Lung (tissue), 12 donors: ENCODE results near the gene ZNF628. TPM values are rescaled to one million over a fixed set of nuclear protein-coding genes. Genes with fewer than 3 reads are reported as not detected.
A peak's percentile ranks its signal among the peaks of the same experiment; 100 is the strongest.

Experiments
- ATAC-seq: fragments of 200-7000 bp; cut with Tn5 transposase; one replicate; pipeline ENCODE4 v1.9.1; 2020; ENCODE audit warnings: moderate number of reproducible peaks; ENCODE audit not compliant: insufficient read depth, low FRiP score
- DNase-seq, 3 donors: peaks; one replicate each; pipeline ENCODE4 v3.0.0-alpha.2; 2013 to 2017
- H3K27ac ChIP-seq, 2 donors: one replicate each; pipeline ENCODE4 v1.5.1; 2013; ENCODE audit warnings: mild to moderate bottlenecking in 2 of 2, moderate library complexity in 2 of 2, control low read depth in 1 of 2, inconsistent platforms in 1 of 2, low read depth in 1 of 2, low read length in 1 of 2
- H3K27me3 ChIP-seq, 3 donors: one replicate each; pipeline ENCODE4 v1.5.1; 2013; ENCODE audit warnings: low read length in 2 of 3; ENCODE audit not compliant: control insufficient read depth in 3 of 3, insufficient read depth in 3 of 3
- H3K36me3 ChIP-seq, 4 donors: one replicate each; pipeline ENCODE4 v1.5.1; 2013; ENCODE audit warnings: low read length in 4 of 4, mild to moderate bottlenecking in 1 of 4, moderate library complexity in 1 of 4; ENCODE audit not compliant: control insufficient read depth in 4 of 4, insufficient read depth in 4 of 4
- H3K4me1 ChIP-seq, 5 donors: one replicate each; pipeline ENCODE4 v1.5.1; 2013; ENCODE audit warnings: low read length in 5 of 5, mild to moderate bottlenecking in 2 of 5, moderate library complexity in 1 of 5; ENCODE audit not compliant: control insufficient read depth in 5 of 5, insufficient read depth in 5 of 5
- H3K4me3 ChIP-seq: one replicate; pipeline ENCODE4 v1.5.1; 2013; ENCODE audit warnings: mild to moderate bottlenecking, control low read depth, moderate library complexity
- H3K9ac ChIP-seq, 2 donors: one replicate each; pipeline ENCODE4 v1.5.1; 2013; ENCODE audit warnings: low read length in 2 of 2, control low read depth in 1 of 2; ENCODE audit not compliant: insufficient read depth in 1 of 2
- H3K9me3 ChIP-seq, 4 donors: one replicate each; pipeline ENCODE4 v1.5.1; 2013; ENCODE audit warnings: low read length in 3 of 4, mild to moderate bottlenecking in 1 of 4, moderate library complexity in 1 of 4; ENCODE audit not compliant: control insufficient read depth in 4 of 4, insufficient read depth in 3 of 4
- WGBS, 2 donors: extraction: QIAGEN DNeasy Blood & Tissue Kit; methylation state at CpG; one replicate each; pipeline ENCODE4 v1.1.7; 2013; 5-methylcytosine and 5-hydroxymethylcytosine counted together
- polyA plus RNA-seq, 2 donors: library from polyadenylated mRNA; stranded (reverse); fragments of 200-250 nt; gene quantifications; one replicate each; pipeline ENCODE4 v1.2.1, GENCODE V29; 2013
- total RNA-seq, 2 donors: library from RNA; depleted of rRNA in 1 of 2; stranded (reverse); fragments of >200 nt in 1 of 2; gene quantifications; one replicate each; pipeline ENCODE4 v1.2.1, GENCODE V29; 2014 to 2021
- TF ChIP-seq, protein P1 (sequence below): IDR thresholded peaks from 2 replicates; pipeline ENCODE4 v1.5.1; 2012; ENCODE audit warnings: mild to moderate bottlenecking; ENCODE audit errors: control extremely low read depth, extremely low read depth
- donor health status: control.
- donor health status: control.
- donor health status: Bipolar disorder and iron deficiency.
- donor health status: healthy.
- donor health status: DM: yes; HTN: yes; CAD: no.

The ZNF628 gene
- total and polyA plus RNA-seq, 4 donors, result 2.0 to 12.3 (median 7.8) TPM

DNA sequence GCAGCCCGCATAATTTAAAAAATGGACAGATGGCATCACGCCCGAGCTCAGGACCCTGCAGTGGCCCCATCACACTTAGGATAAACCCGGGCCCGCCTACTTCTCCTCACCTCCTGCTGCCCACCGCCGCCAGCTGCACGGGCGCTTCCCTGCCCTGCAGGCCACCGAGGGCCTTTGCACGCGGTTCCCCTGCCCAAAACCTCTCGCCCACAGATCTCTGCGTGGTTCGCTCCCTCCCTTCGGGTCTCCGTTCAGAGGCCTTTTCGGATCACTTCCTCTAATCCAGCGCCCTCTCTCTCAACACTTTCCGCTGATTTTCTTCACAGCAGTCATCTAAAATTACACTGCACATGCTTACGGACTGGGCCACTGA is 35.1 kb upstream of the ZNF628 start:
- Histone ChIP-seq H3K27ac (no peak overlapping the region), H3K4me1 (peaks cover 0 to 11% (median 0%) of the 10 kb centered on the region in 5 donors), H3K4me3 (no peak overlapping the region), H3K27me3 (peaks cover 12 to 68% (median 47%) of the 10 kb centered on the region in 3 donors), H3K9me3 (peaks cover 0 to 10% (median 0%) of the 10 kb centered on the region in 4 donors), H3K9ac (no peak overlapping the region), H3K36me3 (no peaks in the 10 kb centered on the region)
- DNase-seq (no peak), ATAC-seq (no peak)
- TF ChIP-seq, protein P1, sequence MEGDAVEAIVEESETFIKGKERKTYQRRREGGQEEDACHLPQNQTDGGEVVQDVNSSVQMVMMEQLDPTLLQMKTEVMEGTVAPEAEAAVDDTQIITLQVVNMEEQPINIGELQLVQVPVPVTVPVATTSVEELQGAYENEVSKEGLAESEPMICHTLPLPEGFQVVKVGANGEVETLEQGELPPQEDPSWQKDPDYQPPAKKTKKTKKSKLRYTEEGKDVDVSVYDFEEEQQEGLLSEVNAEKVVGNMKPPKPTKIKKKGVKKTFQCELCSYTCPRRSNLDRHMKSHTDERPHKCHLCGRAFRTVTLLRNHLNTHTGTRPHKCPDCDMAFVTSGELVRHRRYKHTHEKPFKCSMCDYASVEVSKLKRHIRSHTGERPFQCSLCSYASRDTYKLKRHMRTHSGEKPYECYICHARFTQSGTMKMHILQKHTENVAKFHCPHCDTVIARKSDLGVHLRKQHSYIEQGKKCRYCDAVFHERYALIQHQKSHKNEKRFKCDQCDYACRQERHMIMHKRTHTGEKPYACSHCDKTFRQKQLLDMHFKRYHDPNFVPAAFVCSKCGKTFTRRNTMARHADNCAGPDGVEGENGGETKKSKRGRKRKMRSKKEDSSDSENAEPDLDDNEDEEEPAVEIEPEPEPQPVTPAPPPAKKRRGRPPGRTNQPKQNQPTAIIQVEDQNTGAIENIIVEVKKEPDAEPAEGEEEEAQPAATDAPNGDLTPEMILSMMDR, result no peak
- 4 to 5% methylated on average over 21 of the region's 21 CpGs for WGBS, 2 donors

DNA sequence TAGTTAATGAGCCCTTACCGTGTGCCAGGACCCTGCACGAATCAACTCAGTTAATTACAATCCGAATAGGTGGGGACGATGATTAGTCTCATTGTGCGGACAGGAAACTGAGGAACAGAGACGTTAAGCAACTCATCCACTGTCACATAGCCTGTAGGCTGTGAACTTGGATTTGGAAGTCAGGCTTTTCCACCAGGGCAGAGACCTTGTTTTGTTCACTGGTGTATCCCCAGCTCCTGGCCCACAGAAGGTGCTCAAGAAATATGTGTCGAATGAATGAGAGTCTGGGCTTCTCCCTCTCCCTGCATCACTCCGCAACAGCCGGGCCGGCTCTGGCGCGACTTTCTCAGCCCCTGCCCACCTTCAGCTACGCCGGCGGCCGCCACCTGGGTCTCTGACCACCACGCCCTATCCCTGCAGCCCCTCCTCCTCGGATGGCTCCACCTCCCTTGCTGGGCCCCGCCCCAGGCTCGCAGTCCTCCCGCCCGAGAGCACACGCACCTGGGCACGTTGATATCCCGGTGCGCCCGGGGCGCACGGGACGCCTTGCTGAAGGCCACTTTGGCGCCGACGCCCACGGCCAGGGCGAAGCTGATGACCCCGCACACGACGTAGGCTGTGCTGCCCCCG is 34.6 kb upstream of the ZNF628 start:
- no peak for DNase-seq
- H3K27ac ChIP-seq, result no peak overlapping the region
- no peak for ATAC-seq
- H3K9ac ChIP-seq, result no peak overlapping the region
- peaks cover 12 to 70% (median 48%) of the 10 kb centered on the region in 3 donors for H3K27me3 ChIP-seq
- 2 to 6% methylated on average over 31 to 39 of the region's 39 CpGs for WGBS, 2 donors
- TF ChIP-seq, protein P1, result no peak
- H3K4me3 ChIP-seq, result peak overlapping the region; percentile 5
- peaks cover 0 to 11% (median 0%) of the 10 kb centered on the region in 5 donors for H3K4me1 ChIP-seq
- H3K36me3 ChIP-seq, result no peaks in the 10 kb centered on the region
- H3K9me3 ChIP-seq, result peaks cover 0 to 10% (median 0%) of the 10 kb centered on the region in 4 donors

DNA sequence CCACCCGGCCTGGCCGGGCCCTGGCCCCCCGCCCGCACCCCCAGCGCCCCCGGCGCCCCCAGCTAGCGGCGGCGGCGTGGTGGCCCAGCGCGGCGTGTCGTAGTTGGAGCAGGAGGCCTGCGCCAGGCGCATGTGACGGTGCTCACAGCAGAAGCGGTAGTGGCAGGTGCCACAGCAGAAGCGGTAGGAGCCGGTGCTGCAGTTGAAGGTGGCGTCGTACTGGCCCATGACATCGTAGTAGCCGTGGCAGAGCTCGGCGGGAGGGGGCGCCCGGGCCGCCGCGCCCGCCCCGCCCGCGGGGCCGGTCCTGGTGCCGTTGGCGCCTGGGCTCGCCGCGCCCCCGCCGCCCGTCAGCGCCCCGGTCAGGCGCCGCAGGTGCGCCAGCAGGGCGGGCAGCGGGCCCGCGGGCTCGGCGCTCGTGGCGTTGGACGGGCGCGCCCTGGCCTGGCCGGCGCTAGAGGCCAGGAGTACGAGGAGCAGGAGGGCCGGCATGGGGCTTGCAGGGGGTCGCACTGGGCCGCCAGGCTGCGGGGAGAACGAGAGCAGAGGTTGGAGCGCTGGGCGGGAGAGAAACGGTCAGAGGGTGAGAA is 34.0 kb upstream of the ZNF628 start:
- Histone ChIP-seq H3K4me1 (peaks cover 0 to 11% (median 0%) of the 10 kb centered on the region in 5 donors), H3K27me3 (peaks cover 12 to 76% (median 51%) of the 10 kb centered on the region in 3 donors), H3K36me3 (no peaks in the 10 kb centered on the region), H3K9me3 (peaks cover 0 to 10% (median 0%) of the 10 kb centered on the region in 4 donors), H3K4me3 (no peak overlapping the region), H3K27ac (no peak overlapping the region), H3K9ac (no peak overlapping the region)
- no peak for ATAC-seq
- DNase-seq, result no peak
- 0 to 2% methylated on average over 37 to 72 of the region's 72 CpGs for WGBS, 2 donors
- TF ChIP-seq, protein P1, result no peak
